GM12865 (cell line): ENCODE data around the gene WRNIP1.

Source experiments
- DNase-seq: peaks from one replicate; pipeline ENCODE4 v3.0.0; 2010; ENCODE audit warnings: low read depth
- H3K4me3 ChIP-seq: 2 replicates; pipeline ENCODE4 v1.5.1; 2011; ENCODE audit warnings: mild to moderate bottlenecking, low read depth, low read length, control low read depth
- TF ChIP-seq, protein P1 (sequence below): IDR thresholded peaks from 2 replicates; pipeline ENCODE4 v1.5.1; 2011; ENCODE audit warnings: low read length, control low read depth, low read depth, inconsistent platforms; ENCODE audit not compliant: insufficient read depth; ENCODE audit errors: missing control alignments

WRNIP1 gene

DNA sequence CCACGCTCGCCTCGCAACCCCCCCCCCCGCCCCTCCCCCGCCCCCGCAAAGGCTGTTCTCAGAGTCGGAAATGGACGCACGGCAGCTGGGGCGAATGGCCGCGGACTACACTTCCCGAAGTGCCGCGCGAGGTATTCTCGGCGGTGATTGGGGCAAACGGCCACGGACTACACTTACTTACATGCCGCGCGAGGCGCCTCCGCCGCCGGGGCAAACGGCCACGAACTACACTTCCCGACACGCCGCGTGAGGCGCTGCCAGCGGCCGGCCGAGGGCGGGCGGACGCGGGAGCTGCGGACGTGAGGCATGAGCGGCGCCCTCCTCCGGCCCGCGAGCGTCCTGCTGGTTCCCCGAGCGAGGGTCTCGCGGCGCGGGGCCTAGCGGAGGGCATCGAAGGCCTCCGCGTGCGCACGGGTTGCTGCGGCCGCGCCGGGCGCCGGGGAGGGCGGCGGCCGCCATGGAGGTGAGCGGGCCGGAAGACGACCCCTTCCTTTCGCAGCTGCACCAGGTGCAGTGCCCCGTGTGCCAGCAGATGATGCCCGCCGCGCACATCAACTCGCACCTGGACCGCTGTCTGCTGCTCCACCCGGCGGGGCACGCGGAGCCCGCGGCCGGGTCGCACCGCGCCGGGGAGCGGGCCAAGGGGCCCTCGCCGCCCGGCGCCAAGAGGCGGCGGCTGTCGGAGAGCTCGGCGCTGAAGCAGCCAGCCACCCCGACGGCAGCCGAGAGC, at the start of gene WRNIP1:
Gene WRNIP1, plus strand, starts transcription at position 228 of the 730 bp plus-strand sequence. Its CDS starts 230 bp downstream, at position 458.
- TF ChIP-seq, protein P1, sequence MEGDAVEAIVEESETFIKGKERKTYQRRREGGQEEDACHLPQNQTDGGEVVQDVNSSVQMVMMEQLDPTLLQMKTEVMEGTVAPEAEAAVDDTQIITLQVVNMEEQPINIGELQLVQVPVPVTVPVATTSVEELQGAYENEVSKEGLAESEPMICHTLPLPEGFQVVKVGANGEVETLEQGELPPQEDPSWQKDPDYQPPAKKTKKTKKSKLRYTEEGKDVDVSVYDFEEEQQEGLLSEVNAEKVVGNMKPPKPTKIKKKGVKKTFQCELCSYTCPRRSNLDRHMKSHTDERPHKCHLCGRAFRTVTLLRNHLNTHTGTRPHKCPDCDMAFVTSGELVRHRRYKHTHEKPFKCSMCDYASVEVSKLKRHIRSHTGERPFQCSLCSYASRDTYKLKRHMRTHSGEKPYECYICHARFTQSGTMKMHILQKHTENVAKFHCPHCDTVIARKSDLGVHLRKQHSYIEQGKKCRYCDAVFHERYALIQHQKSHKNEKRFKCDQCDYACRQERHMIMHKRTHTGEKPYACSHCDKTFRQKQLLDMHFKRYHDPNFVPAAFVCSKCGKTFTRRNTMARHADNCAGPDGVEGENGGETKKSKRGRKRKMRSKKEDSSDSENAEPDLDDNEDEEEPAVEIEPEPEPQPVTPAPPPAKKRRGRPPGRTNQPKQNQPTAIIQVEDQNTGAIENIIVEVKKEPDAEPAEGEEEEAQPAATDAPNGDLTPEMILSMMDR, result peak; percentile 52
- DNase-seq, result peak; percentile 99
- H3K4me3 ChIP-seq, result peak within 1 kb of the TSS; percentile 98

DNA sequence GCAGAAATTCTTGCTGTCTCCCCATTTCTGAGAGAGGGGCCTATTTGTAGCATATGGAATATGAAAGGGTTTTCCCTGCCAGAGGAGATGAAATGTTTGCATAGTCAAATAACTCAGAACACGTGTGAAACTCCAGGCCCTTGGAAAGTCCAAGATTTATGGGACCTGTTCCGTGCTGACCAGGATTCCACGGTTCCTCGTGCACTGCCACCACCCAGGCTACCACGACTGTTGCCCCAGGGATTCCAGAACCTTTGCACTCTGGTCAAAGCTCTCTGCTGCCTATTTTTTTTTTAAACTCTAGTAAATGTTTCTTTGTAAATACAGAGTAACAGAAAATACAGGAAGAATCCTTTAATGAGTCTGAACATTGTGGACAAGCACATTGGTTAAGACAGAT, 49.5 kb upstream of the WRNIP1 start:
- no peak overlapping the region for H3K4me3 ChIP-seq
- TF ChIP-seq, protein P1, result no peak

DNA sequence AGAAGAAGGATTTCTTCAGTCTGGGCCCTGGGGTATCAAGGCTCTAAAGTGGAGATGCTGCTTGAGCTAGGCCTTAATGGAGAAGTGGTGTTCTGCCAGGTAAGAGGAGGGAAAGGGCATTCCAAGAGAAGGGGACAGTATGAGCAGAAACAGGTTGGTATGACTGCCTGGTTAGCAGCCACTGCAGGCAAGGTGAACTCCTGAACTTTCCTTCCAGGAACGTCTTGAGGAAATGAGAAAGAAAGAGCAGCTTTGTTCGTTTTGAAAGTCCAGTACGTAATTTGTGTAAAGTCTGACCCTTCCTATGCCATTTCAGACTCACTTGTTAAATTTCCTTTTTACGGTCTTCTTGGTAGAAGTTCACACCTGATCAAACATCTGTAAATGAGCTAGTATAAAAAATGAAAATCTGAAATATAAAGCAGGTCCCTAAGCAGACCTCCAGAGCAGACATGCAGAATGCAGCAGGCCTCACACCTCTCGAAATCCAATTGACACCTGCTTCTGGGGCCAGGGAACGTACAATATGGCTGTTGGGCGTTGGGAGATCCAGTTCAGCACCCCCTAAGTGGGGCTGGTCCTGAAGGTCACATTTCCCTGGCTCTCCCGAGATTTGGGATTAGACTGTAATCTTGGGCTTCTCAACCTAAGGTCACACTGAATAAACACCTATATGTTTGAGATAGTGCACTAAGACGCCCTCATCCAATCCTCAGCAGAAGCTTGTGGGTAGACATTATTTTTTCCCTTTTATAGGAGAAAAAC, 48.1 kb upstream of the WRNIP1 start:
- no peak overlapping the region for H3K4me3 ChIP-seq
- TF ChIP-seq, protein P1, result no peak
- no peak for DNase-seq

More for the DNA sequence above, 49.5 kb upstream of the WRNIP1 start:
- no peak for DNase-seq

DNA sequence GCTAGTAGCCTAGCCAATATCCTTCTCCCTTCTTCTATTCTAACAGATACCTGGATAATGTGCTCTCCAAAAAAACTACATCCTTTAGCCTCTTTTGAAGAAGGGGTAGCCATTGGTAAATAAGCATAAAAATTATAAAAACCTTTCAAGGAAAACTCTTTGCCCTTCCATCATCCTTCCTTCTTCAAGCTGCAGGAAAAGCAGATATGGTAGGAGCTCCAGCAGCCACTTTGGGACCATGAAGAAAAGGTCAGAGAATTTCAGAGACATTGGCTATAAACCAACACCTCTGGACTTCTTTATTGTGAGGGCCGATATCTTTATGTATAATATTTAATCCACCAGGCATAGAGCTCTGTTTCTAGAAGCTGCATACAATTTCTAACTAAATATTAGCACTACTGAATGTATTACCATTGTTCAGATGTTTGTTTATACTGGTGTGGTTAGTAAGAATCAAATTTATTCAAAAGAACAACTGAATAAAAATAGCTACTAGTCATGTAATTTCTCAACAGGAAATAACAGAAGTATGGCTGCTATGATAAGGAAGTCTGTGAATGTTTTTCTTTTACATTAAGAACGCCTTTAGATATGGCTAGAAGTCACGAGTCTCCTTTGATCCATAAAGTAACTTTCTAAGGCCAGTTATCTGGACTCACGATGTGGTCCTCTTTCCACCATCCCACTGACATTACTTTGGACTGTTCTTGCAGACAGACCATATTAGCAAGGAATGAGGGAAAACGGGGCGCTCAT, 46.7 kb upstream of the WRNIP1 start:
- no peak overlapping the region for H3K4me3 ChIP-seq
- TF ChIP-seq, protein P1, result no peak

DNA sequence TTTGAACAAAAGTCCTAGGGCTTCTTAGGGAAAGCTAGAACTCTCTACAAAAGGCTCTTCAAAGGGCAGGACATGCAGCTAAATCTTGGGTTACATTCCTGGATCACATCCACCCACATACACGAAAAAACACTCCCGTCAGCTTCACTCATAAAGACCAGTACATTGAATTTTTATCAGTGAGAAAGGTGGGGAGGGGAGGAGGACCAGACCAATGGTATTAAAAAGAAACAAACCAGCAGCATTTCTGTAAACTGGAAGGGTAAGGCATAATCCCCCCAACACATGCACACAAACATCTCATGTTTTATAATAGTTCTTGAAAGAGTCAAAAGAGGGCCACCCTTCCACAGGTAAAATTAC, 46.1 kb upstream of the WRNIP1 start:
- DNase-seq, result no peak
- H3K4me3 ChIP-seq, result no peak overlapping the region
- TF ChIP-seq, protein P1, result no peak

More for the DNA sequence above, 46.7 kb upstream of the WRNIP1 start:
- DNase-seq, result no peak

DNA sequence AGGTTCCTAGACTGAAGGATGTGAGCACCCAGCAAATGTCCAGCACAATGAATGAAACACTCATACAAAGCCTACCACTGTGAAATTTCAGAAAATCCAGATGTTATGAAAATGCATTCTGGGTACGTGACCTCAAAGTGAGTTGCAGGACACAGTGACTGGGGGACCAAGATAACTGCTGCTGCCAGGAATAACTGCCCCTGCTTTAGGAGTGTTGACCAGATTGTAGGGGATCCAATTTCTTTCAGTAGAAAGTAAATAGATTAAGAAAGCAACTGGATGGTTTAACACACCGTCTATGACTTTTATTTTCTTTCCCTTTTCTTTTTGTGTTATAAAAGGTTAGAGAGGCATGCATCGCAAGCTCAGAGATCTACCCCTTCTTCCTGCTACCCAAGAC, 44.0 kb upstream of the WRNIP1 start:
- H3K4me3 ChIP-seq, result no peak overlapping the region
- TF ChIP-seq, protein P1, result no peak
- no peak for DNase-seq
